Stimulated activated CD8-positive, alpha-beta memory T cell treated with anti-CD3 and anti-CD28 coated beads, Interleukin-4, amount 100 ng/mL, for 24 hours (primary cell): ENCODE measurements around the gene UNC13C.
"Not testable (repeated sequence)": the region's sequence is repeated elsewhere in the genome, so short reads cannot be mapped to it uniquely, and the experiment has no call there.

ENCODE experiments used
- DNase-seq: peaks from one replicate; pipeline ENCODE4 v3.0.0-alpha.2; 2020; ENCODE audit warnings: low read depth

UNC13C gene

GRCh38 chr15:53978253-53978906 lies at the start of gene UNC13C:
UNC13C (plus strand) TSS chr15:53978441; CDS start chr15:54012904, 34,463 bp downstream.
- DNase-seq: no peak

DNA sequence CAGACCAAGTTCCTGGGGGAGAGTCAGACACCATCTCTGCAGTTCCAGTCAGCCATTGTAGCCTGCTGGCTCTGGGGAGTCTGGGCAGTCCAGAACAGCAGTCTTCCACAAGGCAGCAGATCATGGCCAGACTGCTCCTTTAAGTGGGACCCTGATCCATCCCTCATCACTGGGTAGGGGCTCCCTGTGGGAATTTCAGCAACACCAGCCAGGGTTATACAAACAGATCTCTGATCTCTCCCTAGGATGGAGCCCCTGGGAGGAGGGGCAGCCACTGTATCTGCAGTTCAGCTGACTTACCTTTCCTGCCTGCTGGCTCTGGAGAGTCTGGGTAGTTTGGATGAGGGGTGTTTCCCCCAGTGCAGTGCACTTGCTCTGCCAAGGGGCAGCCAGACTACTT lies 42.1 kb upstream of the UNC13C start:
- DNase-seq: no peak

DNA sequence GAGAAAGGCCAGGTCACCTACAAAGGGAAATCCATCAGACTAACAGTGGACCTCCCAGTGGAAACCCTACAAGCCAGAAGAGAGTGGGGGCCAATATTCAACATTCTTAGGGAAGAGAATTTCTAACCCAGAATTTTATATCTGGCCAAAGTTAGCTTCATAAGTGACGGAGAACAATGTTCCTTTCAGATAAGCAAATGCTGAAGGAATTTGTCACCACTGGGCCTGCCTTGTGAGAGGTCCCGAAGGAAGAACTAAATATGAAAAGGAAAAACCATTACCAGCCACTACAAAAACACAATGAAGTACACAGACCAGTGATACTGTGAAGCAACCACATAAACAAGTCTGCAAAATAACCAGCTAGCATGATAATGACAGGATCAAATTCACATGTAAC lies 40.6 kb upstream of the UNC13C start:
- not testable (repeated sequence) for DNase-seq

DNA sequence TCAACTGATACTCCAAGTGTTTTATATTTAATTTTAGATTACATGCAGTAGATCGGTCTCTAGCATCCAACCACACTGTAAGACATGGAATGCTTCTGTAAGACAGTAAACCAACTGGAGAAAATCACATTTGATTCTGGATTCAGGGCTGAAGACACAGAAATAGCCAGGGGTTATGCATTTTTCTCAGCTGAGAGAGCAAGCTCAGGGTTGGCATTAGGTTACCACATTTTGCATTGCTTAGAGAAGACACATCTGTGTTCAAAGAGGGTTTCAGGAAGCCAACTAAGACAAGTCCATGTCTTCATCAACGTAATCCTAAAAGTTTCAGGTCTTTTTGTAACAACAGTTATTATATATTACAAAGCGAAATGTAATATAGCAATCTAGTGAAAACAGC lies 27.7 kb upstream of the UNC13C start:
- no peak for DNase-seq

DNA sequence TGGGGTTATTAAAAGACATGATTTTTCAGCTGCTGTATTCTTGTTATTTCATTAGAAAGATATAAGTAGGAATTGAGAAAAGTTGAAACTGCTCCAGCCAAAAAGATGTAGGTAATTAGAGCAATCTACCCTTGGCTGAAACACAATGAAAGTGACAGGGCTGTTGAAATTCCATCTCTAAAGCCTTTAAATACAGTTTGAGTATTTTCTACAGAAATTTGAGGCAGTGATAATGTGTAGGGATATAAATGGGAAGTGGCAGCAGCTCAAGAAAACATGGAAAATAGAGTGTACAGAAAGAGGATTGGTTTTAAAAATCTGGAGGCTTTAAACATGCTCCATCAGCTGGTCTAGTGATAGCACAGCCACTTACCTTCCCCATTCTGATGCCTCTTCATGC lies 22.8 kb upstream of the UNC13C start:
- DNase-seq: no peak

DNA sequence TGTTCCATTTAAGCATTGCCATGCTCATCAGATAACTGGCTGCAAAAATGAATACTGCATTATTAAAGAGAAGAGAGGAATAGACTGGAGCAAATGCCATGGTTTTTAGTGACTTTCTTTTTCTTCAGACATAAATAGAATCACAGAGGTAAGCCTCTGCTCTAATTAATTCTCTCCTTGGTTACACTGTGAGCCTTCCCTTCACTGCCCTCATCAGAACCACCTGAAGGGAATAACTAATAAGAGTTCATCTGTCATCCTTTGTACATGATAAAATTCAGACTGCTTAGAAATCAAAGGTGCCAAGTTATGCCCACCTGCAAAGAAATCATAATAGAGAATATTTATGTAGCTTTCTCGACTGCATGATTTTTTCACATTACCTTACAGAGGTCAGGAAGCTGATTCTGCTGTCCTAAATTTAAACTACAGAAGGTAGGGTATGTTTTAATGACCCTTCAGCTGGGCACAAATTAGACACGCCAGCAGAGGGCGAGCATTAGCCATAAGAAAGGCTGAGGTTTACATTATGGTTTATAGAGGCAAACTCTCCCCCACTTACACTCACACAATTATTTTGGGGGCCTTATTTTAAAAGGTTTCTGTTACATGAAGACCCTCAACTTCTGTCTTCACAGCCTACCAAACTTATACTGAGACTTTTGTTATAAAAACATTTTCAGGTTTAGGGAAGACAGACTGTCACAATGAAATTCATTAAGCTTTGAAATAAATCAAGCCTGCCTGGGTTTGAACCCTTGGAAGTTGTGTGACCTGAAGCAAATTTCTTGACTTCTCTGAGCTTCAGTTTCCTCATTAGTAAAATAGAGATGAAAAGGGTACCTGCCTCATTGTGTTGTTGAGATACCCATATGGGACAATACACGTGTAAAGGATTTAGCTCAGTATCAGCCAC lies 15.3 kb upstream of the UNC13C start:
- DNase-seq: no peak

- no peak for DNase-seq
These were observed 14.4 kb upstream of the UNC13C start for GRCh38 chr15:53963801-53964200.

GRCh38 chr15:53974121-53974520 lies 4.1 kb upstream of the UNC13C start:
- no peak for DNase-seq

DNA sequence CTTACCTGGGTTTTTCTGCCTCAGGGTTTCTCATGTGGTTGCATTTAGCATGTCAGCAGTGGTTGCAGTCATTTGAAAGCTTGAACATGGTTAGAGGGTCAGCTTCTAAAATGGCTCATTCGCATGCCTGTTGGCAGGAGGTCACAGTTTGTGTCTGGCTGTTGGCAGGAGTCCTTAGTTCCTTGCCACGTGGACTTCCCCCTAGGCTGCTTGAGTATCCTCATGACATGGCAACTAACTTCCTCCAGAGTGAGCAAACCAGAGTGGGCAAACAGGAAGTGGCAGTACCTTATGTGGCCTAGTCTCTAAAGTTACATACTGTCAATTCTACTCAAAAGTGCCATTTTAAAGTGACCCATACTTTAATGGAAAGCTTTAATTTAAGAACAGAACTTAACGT lies 3.4 kb upstream of the UNC13C start:
- DNase-seq: no peak

- DNase-seq: no peak
These were observed 1.3 kb upstream of the UNC13C start for GRCh38 chr15:53976844-53977392.

DNA sequence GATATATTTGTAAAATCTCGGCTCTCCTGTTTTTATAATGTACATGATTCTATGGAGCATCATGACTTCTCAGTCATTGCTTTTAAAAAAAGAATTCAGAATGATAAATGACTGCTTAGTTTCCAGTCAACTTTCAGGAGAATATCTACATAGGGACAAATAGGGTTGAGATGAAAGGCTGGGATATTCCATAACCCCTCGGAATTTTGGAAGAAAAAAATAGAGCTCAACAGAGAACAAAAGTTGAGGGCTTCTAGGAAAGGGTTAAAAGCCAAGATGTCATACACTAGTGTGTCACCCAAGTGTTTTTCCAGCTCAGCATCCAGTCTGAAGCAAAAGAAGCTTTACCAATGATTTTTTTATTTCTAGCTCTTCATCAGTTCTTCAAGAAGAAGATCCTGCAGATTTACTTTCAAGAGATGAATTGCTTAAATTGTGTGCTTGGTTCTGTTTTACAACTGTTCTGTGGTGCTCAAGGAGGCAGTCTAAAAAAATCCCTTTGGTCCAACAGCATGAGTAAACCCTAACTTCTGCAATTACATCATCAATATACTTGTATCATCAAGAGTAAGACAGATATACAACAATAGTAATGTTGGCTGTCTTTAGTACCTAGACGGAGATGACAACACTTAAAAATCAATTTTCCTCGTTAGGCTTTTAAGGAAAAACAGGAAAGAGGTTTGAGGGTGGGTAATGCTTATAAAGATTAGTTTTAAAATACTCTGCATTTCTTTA lies 979 bp downstream of the UNC13C start:
- DNase-seq: no peak

GRCh38 chr15:53980021-53980420 lies 1.8 kb downstream of the UNC13C start:
- no peak for DNase-seq

DNA sequence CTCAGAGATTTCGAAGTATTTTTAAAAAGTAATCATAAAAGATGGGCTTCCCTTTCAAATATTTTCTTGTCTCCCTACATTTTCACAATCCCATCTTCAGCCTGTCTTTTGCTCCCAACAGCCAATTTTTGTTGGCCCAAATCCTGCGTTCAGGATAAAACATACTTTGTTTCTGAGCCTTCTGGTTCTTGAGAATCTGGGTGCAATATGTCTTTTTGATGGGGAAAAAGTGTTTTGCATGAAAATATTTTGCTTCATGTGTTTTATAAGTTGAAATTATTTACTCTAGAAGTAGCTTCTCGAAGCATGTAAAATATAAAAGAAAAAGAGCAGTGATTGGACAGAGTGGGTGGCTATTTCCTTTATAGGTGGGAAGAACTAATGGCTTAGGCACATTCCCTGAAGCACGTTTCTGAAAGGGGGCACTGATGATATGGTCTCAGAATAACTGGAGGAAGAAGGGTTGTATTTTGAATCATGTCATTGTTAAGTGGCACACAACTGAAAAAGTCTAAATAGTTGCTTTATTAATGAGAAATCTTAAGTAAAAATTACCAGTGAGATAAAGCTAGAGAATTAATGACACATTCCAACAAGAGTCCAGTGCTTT lies 3.9 kb downstream of the UNC13C start:
- no peak for DNase-seq

GRCh38 chr15:53982876-53983275 lies 4.6 kb downstream of the UNC13C start:
- DNase-seq: no peak

GRCh38 chr15:53984221-53984620 lies 6.0 kb downstream of the UNC13C start:
- no peak for DNase-seq

DNA sequence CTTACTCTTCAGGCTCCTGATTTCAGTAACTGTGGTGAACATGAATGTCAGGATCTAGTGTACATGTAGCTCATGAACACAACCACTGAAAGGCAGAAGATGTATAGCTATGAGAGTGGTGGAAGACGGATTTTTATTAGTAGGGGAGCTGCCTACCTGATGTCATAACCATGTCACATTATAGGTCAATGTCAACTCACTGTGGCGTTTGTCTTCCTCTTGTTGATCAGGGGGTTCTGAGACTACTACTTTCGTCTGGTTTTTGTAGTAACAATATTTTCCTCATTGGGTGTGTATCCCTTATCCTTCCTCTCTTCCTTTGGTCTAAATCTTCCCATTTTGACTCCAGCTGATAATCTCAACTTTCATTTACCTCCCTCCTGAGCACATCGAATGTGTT lies 7.3 kb downstream of the UNC13C start:
- DNase-seq: no peak

DNA sequence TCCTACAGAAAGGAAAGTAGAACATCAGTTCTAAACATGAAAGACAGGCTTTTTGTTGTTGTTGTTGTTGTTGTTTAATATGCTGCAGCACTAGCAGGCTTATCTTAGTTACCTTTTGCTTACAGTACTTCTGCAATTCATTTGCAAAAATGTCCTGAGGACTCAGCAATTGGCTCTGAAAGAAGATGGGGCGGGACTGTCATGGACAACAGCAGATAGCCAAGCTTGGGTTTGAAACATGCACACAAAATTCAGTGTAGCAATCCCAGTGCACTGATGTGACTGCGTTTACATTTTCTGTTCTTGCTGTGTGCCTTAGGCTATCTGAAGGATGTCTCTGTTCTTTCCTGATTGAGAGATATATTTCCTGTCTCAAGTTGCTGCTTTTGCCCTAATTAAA lies 9.2 kb downstream of the UNC13C start:
- no peak for DNase-seq

- DNase-seq: no peak
These were observed 29.0 kb downstream of the UNC13C start for GRCh38 chr15:54007256-54007655.

DNA sequence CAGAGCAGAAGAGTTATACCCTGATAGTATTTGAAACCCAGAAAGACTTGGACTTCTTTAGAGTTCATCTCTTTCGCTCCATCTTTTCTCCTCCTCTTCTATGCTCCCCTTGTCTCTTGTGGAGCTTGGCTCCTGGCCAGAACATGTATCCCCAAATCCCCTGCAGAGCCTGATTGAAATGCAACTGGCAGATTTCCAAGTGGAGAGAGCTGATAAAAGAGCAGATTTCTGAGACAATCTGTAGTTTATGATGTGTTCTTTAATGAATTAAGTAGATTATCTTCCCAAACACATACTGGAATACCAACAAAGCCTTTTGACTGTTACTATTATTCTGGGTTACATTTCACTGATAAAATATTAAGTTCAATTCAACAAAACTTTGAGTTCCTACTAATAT lies 33.4 kb downstream of the UNC13C start:
- no peak for DNase-seq

- DNase-seq: no peak
These were observed 35.9 kb downstream of the UNC13C start for GRCh38 chr15:54014067-54014655.

DNA sequence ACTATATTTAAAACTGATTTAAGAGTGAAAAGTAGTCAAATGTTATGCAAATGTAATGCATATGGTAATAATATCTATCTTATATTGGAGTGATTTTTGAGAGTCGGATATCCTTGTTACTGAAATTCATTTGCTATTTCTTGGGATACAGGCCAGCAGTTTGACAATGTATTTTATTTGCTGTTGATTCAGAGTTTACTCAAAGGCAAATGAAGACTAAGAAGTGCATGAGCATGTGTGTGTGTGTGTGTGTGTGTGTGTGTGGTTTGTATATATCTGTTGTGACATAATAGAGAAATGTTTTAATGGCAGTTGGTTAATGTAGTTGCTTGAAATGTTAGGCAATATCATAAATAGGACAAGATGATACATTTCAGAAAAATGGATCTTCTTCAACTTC lies 39.0 kb downstream of the UNC13C start:
- no peak for DNase-seq

DNA sequence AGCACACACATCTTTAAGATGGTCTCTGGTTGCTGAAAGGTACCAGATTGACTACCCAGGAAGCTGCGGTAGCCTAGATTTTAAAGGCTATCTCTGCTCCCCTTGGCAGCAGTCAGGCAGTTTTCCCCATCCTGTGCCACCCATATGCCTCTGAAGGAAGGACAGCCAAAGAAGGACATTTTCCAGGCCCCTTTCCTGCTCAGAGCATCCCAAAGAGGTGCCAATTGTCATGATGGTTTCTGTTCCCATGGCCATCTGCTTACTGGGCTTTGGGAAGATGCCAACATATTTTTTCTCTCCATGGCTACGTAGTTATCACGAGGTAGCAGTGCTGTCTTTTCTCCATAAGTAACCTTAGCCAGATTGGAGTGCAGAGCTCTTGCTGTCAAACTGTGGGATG lies 39.7 kb downstream of the UNC13C start:
- DNase-seq: no peak
